Body of pancreas (tissue), 4 donors: ENCODE measurements around the gene ZSCAN10.

Source experiments
- POLR2A ChIP-seq, 3 donors: fragments of 450-650 bp; IDR thresholded peaks; one replicate each; pipeline ENCODE4 v1.6.1; 2016; ENCODE audit warnings: antibody characterized with exemption in 3 of 3, mild to moderate bottlenecking in 2 of 3
- TF ChIP-seq, protein P1 (sequence below), 7 experiments: fragments of 450-650 bp in 4 of 7; fragments of 200-600 bp in 3 of 7; sonication (generic) in 3 of 7; IDR thresholded peaks; one replicate each; pipeline ENCODE4 v1.5.1; 2016 to 2019; ENCODE audit warnings: antibody characterized with exemption in 7 of 7

DNA sequence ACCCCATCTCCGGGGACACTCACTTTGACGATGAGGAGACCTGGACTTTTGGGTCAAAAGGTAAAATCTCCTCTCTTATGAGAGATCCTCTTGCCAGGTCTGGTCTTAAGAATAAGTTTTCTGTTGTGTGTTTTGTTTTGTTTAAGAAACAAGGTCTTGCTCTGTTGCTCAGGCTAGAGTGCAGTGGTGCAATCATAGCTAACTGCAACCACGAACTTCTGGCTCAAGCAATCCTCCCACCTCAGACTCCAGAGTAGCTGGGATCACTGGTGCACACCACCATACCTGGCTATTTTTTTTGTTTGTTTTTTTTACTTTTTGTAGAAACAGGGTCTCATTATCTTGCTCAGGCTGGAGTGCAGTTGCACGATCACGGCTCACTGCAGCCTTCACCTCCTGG lies 48.6 kb downstream of the ZSCAN10 start:
- TF ChIP-seq POLR2A (IDR thresholded peaks at IDR 0.05), result no peak
- TF ChIP-seq, protein P1, sequence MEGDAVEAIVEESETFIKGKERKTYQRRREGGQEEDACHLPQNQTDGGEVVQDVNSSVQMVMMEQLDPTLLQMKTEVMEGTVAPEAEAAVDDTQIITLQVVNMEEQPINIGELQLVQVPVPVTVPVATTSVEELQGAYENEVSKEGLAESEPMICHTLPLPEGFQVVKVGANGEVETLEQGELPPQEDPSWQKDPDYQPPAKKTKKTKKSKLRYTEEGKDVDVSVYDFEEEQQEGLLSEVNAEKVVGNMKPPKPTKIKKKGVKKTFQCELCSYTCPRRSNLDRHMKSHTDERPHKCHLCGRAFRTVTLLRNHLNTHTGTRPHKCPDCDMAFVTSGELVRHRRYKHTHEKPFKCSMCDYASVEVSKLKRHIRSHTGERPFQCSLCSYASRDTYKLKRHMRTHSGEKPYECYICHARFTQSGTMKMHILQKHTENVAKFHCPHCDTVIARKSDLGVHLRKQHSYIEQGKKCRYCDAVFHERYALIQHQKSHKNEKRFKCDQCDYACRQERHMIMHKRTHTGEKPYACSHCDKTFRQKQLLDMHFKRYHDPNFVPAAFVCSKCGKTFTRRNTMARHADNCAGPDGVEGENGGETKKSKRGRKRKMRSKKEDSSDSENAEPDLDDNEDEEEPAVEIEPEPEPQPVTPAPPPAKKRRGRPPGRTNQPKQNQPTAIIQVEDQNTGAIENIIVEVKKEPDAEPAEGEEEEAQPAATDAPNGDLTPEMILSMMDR (IDR thresholded peaks at IDR 0.05), result no peak
